CD4-positive, alpha-beta T cell treated with Interleukin-15 for 4 hours (primary cell): Measurements from ENCODE around the gene CHRNA9.

Experiments used
- DNase-seq: peaks from one replicate; pipeline ENCODE4 v3.0.0-alpha.2; 2020; ENCODE audit warnings: low spot score

The CHRNA9 gene

DNA sequence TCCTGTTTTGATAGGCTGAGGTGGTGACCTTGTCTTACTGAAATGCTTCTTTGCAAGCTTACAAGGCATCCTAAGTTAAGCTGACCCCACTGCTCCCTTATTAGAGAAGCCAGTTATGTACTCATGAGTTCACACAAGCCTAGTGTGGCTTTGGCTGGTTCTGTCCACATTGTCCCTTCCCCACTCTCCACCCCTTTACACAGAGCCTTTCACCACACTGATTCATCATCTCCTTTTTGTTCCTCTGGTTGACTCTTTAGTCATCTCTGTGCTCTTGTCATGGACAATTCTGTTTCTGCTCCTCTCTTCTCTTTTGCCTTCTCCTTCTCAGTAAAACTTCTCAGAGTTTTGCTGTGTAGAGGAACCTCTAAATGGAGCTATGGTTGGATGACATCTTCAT, 4.9 kb downstream of the CHRNA9 start:
- no peak for DNase-seq

DNA sequence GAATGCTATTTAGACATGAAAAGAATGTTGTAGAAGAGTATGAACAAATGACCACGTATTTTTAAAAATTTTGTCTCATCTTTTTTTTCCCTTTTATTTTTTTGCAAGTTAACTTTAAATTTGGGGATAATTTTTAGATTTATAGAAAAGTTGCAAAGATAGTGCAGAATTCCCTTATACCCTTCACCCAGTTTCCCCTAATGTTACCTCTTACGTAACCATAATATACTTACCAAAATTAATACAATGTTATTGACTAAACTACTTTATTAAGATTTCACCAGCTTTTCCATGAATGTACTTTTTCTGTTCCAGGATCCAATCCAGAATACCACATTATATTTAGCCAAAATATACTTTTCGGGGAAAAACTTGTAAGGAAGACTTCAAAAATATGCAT, 12.3 kb downstream of the CHRNA9 start:
- no peak for DNase-seq

DNA sequence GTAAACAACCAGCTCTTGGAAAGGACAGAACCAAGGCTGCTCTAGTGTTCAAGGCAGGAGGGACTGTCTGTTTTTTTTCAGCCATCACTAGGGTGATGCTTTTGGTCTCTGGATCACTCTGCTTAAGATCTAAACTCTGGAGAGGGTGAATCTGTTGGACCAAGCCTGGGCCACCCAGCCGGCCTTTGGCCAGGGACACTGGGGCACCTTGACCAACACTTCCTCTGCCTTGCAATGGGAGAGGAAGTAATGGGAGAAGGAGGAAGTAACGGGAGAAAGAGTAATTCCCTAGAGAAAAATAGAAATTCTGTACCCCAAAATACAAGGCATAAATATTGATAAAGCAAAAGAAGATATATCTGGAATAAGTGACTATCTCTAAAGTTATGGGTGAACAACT, 12.9 kb downstream of the CHRNA9 start:
- DNase-seq = no peak

DNA sequence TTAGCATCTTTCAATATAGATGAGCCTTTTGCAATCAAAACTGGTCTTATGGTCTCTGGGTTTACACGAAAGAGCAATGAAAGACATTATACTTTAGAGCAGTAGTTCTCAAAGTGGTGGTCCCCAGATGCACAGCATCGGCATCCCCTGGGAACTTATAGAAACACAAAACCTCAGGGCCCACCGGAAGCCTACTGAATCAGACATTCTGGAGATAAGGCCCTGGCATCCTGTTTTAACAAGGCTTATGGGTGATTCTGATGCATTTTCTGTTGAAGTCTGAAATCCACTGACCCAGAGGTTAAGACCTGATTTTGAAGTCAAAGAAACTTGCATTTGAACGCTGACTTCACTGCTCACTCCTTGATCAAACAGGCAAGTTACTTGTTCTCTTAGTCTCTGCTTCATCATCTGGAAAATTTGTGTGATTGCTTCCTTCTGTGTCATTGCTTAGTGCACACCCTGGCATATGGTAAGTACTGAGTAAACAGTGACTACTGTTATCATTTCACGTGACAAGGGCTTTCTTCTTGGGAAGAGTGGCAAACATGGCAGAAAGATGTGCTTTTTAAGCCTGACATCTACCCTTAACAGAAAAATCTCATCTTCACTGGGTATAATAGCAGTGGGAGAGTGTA, 14.5 kb downstream of the CHRNA9 start:
- no peak for DNase-seq

DNA sequence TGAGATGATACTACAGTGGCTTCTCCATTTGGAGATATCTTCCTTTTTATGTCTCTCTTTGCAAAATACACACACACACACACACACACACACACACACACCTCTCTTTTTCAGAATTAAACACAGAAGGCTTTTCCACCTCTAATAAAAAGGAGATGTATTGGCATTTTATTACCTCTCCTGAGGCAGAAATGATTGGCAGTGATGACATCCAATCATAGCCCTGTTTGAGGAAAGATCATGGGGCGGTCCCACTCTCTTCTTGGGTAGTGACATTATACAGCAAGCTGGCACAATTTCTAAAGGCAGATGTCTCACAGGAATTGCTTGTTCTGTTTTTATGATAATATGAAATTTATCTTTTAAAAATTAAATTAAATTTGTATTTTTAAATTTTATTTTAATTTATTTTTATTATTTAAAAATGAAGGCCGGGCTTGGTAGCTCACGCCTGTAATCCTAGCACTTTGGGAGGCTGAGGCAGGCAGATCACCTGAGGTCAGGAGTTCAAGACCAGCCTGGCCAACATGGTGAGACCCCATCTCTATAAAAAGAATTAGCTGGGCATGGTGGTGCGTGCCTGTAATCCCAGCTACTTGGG, 15.6 kb downstream of the CHRNA9 start:
- no peak for DNase-seq

DNA sequence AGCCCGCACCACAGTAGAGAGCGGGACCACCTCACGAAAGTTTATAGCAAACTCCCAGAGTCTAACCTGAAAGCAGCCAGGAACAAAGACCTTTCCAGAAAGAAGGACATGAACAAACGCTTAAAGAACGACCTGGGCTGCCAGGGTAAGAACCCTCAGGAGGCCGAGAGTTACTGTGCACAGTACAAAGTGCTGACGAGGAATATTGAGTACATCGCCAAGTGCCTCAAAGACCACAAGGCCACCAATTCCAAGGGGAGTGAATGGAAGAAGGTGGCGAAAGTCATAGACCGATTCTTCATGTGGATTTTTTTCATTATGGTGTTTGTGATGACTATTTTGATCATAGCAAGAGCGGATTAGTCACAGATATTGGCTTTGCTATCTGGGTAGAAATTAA, 19.0 kb downstream of the CHRNA9 start:
- DNase-seq = no peak

DNA sequence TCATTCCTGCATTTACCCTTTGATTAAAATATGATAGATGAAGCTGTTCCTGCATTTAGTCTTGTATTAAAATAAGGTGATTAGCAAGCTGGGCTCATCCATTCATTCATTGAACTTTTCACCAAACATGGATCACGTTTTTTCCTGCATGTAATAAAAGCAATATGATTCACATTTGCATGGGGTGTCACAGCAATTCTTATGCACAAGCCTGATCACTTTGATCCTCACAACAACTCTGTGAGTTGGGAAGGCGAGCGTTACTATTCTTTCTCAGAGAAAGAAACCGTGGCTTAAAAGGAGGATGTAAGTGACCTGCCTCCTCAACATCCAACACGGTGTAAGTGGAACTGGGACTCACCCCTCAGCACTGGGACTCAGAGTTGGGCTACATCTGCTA, 20.0 kb downstream of the CHRNA9 start:
- DNase-seq = no peak

DNA sequence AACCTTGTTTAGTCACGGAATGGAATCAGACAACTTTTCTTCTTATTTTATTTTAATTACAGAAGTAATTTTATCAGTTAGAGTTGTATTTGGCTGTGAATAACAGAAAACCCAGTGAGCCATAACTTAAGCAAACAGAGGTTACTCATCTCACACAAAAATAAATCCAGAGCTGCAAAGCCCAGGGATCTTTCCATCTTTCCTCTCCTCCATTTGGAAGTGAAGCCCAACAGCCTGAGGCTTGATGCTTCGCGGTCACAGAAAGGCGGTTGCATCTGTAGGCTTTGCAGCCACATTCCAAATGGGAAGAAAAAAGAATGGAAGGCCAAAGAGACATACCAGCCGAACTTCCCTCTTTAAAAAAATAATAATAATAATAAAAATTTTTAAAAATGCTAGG, 22.6 kb downstream of the CHRNA9 start:
- DNase-seq = no peak

DNA sequence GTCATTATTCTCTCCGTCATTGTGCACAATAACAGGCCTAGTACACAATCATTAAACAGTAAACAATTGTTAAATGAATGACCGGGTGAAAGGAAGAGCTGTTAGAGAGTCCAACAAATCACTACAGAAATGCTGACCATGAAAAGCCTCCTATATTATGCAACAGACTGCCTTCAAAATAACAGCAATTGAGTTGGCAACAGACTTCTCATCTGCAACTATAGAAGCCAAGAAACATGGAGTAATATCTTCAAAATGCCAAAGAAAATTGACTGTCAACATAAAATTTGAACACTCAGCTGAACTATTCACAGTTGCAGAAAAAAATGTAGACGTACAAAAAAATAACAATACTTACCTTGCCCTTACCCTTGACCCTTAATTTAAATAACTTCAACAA, 26.2 kb downstream of the CHRNA9 start:
- no peak for DNase-seq

DNA sequence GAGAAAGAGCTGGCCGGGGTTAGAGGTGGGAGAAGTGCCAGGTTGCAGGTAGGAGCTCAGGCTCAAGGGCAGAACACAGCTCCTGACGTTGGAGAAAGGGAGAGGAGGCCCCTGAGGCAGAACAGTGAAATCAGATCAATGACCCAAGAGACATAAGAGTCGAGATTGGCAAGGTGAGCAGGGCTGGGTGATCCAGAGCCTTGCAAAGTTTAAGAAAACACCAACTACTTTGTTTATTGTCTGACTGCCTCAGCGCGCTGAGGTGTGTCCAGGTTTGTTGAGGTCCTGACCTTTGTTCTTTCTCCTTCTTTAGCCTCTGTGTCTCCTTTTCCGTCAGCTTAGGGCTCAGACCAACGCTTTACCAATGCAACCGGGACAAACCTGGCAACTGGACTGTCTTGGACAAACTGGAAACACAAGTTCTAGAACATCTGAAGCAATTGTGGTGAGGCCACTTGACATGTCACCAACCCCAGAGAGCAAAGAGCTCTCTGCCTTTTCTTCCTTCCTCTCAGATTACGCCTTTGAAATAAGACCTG, 28.3 kb downstream of the CHRNA9 start:
- no peak for DNase-seq

DNA sequence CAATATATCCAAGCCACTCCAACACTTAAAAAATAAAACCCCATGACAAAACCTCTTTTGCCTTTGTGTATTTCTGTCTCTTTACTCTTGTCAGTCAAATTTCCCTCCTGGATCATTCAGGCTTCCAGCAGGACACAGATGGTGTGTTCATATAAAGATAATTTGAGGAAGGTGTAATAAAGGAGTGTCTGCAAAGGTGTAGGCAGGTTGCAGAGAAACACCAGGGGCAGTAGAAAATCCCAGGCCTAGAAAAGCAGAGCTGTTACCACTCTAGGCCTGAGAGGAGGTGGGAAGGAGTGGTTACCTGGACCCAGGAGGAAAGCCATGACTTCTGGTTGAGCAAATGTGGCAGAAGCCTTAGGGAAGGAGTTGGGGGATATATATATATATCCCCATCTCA, 28.8 kb downstream of the CHRNA9 start:
- DNase-seq = no peak

DNA sequence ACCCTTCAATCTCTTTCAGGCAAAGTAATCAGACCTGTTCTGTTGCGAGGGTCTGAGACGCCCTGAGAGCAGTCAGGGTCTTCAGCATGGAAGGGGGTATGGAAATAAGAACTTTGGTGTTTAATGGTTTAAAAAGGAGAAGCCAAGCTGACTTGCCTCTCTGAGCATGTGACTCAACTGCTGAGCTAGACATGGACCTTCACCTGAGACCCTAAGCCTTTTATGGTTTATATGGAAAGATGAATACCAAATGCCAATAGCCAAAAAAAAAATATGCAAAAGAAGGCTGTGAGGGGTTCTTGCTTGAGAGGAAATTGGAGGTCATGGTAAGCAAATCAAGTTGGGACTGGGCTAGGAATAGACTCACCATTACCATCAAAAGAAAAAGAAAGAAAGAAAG, 30.6 kb downstream of the CHRNA9 start:
- DNase-seq = no peak

DNA sequence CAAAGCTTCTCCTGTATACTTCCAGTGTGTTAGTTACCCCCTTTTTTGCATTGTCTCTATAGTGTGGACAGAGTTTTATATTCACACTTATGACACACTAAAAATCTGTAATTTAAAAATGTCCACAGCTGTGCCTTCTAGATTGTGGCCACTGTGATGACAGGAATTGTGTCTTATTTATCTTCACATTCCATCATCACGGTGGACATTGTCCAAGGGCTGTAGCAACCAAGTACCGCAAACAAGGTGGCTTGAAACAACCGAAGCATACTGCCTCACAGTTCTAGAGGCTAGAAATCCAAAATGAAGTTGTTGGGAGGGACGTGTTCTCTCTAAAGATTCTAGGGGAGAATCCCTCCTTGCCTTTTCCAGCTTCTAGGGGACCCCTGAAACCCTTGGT, 32.3 kb downstream of the CHRNA9 start:
- DNase-seq = no peak

DNA sequence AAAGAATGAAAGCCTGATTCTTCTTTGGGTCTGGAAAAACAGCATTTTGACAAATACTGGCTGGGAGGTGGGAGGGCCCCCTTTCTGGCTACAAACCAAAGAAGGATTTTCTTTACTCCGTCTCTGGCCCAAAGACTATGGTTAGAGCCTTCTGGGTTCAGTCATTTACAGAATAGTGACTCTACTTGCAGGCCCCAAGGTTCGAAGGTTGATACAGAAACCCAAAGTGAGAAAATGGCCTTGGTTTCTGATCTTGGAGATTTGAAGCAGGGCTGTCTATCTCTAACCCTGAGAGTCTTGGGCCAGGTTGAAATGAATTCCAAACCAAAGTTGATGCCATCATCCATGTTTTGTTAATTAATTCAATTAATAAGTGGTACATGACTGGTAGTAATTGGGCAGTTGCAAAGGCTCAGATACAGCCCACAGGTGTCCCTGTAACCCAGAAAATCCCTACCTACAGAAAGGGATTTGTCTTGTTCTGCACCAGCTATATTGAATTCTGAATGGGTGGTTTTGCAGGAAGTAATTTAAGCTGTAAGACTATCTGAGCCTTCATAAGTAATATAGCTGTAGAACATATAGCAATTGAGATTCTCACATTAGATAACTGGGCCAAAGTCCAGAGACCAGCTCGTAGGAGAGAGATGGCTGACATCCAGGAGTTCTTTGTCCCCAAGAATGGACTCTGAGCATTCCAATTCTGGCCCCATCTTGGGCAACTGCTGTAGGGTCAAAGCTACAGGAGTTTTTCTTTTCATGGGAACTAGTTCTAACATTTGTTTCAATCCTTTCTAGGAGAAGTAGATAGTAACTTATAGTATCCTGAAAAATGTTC, 34.5 kb downstream of the CHRNA9 start:
- no peak for DNase-seq

DNA sequence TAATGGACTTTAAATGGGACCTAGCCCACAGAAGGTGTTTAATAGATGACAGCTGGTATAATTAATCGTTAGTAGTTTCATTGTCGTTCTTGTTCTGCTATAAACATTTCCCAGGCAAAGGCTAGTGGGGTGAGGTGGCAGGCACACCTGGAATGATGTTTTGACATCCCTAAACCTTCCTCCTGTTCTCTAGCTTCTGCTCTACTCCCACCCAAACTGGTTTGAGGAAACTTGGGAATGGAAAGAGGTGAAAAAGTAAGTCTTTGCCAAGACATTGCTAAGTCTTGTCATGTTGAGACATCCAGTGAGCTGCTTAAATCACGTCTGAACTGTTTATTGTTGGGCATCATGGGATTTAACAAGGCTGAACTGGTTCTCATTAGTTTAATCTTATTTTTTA, 37.5 kb downstream of the CHRNA9 start:
- DNase-seq = no peak

DNA sequence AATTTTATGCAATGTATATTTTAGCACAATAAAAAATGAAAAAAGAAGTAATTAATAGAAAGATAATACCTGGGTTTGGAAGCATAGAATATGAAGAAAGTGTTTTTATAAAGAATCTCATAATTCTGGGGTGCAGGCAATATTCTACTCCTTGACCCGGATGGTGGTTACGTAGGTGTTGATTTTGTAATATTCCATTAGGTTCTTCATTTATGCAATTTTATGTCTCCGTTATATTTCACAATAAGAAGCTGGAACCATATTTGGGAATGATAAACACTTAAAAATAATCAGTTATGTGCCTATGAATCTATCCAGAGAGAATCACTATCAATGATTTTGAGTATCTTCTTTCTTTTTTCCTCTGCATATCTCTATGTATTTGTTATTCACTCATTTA, 38.5 kb downstream of the CHRNA9 start:
- no peak for DNase-seq

DNA sequence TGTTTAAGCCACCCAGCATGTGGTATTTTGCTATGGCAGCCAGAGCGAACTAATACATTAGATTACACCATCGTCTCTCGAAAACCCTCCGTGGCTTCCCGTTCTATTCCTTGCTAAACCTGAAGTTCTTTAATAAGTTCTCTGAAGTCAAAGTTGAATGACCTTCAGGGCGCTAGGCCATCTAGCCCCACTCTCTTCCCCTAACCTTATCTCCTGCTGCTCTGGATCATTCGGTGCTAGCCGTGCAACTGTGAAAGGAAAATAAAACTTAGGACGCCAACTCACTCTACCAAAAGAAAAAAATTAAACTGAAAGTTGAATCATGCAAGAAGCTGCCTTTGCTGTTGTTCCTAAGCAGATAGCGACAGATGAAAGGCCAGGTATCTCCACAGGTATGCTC, 40.0 kb downstream of the CHRNA9 start:
- no peak for DNase-seq

DNA sequence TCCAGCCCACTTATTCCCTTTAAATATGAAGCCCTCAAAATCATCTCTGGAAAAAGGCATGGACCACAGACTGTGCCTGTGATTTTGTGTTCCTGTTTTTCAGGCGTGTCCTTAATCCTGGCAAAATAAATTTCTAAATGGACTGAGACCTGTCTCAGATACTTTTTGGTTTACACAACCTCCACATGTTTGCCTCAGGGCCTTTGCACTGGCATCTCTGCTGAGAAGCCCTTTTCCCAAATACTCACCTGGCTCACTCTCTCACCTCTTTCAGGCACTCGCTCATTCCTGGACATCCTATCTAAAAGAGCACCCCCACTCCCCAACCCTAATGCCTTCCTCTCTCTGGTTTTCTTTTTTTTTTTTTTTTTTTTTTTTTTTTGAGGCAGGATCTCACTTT, 40.5 kb downstream of the CHRNA9 start:
- no peak for DNase-seq

DNA sequence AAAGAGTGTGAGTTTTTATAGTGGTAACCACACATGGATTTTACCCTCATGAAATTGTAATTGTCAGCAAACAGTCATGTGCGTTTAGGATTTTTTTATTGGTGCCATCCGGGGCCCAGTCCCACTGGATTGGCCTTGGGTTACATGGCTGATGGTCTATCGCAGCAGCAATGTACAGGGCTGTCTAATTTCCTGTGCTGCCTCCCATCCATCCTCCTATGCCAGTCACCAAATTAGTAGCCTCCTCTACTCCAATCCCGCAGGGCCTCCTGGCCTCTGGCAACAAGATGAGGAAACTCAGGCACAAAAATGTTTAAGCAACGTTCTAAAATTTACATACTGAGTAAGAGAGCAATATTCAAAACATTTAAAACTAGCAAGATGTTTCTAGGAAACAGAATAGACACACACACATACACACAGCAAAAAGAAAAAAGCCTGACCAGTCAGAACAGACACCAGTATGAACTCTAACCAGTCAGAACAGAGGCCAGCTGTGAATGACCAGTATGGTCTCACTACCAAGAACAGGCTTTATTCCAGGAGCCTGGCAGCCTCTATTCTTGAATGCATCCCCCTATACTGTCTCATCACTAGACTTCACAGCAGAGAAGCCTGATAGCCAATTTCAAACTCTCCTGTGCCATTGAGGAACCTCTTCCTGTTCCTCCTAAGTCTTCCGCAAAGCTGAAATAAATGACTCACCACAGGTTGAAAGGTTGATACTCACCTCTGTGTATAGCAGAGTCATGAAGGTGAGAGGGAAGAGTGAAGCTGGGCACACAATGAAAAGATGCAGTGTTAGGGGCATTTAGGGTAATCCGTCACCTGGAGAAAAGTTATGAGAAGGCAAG, 42.6 kb downstream of the CHRNA9 start:
- DNase-seq = no peak

DNA sequence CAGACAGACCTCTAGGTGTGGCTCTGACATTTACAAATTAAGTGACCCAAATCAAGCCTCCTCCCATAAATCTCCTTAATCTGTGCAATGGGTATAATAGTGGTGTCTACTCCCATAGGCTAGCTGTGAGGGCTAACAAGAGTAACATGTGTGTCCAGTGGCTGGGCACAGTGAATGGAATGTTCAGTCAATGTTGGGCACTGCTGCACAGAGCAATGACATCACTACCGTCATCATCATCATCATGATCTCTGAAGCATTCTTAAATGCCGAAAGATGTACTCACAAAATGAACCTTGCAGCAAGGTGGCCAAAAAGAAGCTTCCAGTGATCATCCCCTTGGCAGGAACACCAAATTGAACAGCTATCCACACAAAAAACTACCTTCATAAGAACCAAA, 43.5 kb downstream of the CHRNA9 start:
- no peak for DNase-seq

DNA sequence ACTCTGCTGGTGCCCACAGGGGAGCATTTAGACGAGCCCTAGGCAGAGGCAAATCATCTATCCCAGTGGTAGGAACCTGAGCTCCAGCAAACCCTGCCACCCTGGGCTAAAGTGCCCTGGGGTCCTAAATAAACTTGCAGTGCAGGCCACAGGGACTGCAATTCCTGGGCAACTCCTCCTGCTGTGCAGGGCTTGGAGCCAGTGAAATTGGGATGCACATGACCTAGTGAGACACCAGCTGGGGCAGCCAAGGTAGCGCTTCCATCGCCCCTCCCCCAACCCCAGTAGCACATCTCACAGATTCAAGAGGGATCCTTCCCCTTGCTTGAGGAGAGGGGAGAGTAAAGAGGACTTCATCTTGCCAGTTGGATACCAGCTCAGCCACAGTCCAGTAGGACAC, 44.1 kb downstream of the CHRNA9 start:
- no peak for DNase-seq

DNA sequence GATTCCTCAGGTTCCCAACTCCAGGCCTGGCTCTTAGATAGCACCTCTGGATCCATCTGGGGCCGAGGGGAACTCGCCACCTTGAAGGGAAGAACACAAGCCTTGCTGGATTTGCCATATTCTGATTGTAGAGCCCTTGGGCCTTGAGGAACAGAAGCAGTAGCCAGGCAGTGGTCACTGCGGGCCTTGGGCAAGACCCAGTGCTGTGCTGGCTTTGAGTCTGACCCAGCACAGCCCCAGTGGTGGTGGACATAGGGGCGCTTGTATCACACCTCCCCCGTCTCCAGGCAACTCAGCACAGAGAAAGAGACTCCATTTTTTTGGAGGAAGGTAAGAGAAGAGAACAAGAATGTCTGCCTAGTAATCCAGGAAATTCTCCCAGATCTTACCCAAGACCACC, 45.5 kb downstream of the CHRNA9 start:
- no peak for DNase-seq
